Measurements from ENCODE around the gene PRPF31.

DNA sequence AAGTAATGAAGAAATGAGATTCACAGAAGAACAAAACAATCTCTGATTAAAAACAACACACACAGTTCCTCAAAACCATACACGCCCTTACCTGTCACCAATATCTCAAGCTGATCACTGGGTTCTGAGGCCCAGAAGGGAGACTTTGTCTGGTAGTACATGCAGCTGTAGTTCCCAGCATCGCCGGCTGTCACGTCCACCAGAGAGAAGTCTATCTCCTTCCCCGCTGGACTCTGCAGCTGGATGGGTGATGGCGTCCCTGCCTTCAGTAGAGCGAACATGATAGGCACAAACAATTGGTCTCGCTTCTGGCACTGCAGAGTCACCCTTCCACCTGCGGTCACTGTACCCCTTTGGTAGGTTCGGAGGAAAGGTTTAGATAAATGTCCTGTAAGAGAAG is 41.7 kb upstream of the PRPF31 start:
- TF ChIP-seq, protein P1, sequence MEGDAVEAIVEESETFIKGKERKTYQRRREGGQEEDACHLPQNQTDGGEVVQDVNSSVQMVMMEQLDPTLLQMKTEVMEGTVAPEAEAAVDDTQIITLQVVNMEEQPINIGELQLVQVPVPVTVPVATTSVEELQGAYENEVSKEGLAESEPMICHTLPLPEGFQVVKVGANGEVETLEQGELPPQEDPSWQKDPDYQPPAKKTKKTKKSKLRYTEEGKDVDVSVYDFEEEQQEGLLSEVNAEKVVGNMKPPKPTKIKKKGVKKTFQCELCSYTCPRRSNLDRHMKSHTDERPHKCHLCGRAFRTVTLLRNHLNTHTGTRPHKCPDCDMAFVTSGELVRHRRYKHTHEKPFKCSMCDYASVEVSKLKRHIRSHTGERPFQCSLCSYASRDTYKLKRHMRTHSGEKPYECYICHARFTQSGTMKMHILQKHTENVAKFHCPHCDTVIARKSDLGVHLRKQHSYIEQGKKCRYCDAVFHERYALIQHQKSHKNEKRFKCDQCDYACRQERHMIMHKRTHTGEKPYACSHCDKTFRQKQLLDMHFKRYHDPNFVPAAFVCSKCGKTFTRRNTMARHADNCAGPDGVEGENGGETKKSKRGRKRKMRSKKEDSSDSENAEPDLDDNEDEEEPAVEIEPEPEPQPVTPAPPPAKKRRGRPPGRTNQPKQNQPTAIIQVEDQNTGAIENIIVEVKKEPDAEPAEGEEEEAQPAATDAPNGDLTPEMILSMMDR (optimal IDR thresholded peaks at IDR 0.05 in 1 of 3, IDR thresholded peaks at IDR 0.05 in 1 of 3, conservative IDR thresholded peaks at IDR 0.05 in 1 of 3; ENCODE audit: extremely low read depth in 1 of 3, insufficient read depth in 2 of 3, low read length in 3 of 3) = no peak
- TF ChIP-seq EZH2 (IDR thresholded peaks at IDR 0.05; ENCODE audit: low read length) = no peak

All from keratinocyte (primary cell).